ENCODE results near the gene ATOSB. TPM values are rescaled to one million over a fixed set of nuclear protein-coding genes. Genes with fewer than 3 reads are reported as not detected.
"Not testable (repeated sequence)": the region's sequence is repeated elsewhere in the genome, so short reads cannot be mapped to it uniquely, and the experiment has no call there.

The ATOSB gene
- total RNA-seq, 3 donors from 2014 or later (not counting 1 experiment from before 2014, with no cell fraction given) = 21.0 to 28.3 (median 23.9) TPM

DNA sequence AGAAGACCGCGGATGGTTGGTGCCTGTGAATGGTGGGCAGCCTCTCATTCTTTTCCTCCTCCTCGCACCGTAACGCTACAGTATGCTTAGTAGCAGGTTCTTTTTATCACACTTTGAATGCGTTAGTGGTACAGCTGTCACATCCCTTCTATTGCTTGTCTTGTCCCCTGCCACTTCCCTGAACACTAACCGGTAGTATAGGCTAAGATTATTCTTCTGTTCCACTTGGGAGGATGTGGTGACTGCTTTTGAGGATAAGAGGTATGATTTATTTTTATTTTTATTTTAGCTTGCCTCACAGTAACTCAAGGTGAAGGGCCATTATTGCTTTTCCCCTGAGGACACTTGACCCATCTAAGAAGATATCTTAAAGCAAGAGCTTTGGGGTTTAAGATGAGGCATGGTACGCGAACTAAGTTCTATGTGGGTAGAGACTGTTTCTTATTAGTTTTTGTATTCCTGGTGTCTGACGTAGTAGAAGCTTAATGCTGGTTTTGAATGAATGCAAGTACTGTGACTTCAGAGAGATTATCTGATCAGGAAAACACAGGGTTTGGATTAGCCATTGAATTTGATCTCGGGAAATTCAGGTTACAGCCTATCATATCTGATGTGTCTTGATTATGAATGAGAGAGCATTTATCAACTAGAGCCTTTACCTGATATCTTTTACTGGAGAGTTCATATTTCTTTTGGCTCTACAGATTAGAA, 47.1 kb upstream of the ATOSB start:
- H3K4me1 Mint-ChIP-seq = peaks cover 9 to 14% of the 10 kb centered on the region in 2 donors
- Histone ChIP-seq H3K4me3 (ENCODE audit: low read length) (peak overlapping the region; percentile 73), H3K36me3 (ENCODE audit: control insufficient read depth, insufficient read depth, low read length) (no peaks in the 10 kb centered on the region), H3K9me3 (ENCODE audit: control insufficient read depth, insufficient read depth, low read length) (no peaks in the 10 kb centered on the region), H3K27ac (ENCODE audit: low read length) (no peak overlapping the region), H3K27me3 (ENCODE audit: control insufficient read depth, insufficient read depth, low read length) (no peaks in the 10 kb centered on the region), H3K4me1 (ENCODE audit: control insufficient read depth, insufficient read depth, low read length) (peaks cover 6% of the 10 kb centered on the region)
- peak overlapping the region in 1 of 2 donors; percentile 77 for H3K27ac Mint-ChIP-seq
- WGBS (ENCODE audit: insufficient coverage) = 37% methylated on average over 10 of the region's 11 CpGs
- TF ChIP-seq, protein P1, sequence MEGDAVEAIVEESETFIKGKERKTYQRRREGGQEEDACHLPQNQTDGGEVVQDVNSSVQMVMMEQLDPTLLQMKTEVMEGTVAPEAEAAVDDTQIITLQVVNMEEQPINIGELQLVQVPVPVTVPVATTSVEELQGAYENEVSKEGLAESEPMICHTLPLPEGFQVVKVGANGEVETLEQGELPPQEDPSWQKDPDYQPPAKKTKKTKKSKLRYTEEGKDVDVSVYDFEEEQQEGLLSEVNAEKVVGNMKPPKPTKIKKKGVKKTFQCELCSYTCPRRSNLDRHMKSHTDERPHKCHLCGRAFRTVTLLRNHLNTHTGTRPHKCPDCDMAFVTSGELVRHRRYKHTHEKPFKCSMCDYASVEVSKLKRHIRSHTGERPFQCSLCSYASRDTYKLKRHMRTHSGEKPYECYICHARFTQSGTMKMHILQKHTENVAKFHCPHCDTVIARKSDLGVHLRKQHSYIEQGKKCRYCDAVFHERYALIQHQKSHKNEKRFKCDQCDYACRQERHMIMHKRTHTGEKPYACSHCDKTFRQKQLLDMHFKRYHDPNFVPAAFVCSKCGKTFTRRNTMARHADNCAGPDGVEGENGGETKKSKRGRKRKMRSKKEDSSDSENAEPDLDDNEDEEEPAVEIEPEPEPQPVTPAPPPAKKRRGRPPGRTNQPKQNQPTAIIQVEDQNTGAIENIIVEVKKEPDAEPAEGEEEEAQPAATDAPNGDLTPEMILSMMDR (IDR thresholded peaks at IDR 0.05) = no peak
- DNase-seq (peak in 1 of 2 donors; percentile 36), ATAC-seq (peak; percentile 67 to 82 (median 77))
- H3K9me3 Mint-ChIP-seq = no peaks in the 10 kb centered on the region
- H3K36me3 Mint-ChIP-seq = no peaks in the 10 kb centered on the region
- peaks cover 7 to 20% of the 10 kb centered on the region in 2 donors for H3K27me3 Mint-ChIP-seq (ENCODE audit: low read depth in 2 of 2)
- intact Hi-C loops (cut with micrococcal nuclease) = loop anchor here (5.0 kb wide), 1 partner anchor 45 kb away; the partner anchor contains the start of gene ATOSB
- peak overlapping the region; percentile 92 for H3K4me3 Mint-ChIP-seq

DNA sequence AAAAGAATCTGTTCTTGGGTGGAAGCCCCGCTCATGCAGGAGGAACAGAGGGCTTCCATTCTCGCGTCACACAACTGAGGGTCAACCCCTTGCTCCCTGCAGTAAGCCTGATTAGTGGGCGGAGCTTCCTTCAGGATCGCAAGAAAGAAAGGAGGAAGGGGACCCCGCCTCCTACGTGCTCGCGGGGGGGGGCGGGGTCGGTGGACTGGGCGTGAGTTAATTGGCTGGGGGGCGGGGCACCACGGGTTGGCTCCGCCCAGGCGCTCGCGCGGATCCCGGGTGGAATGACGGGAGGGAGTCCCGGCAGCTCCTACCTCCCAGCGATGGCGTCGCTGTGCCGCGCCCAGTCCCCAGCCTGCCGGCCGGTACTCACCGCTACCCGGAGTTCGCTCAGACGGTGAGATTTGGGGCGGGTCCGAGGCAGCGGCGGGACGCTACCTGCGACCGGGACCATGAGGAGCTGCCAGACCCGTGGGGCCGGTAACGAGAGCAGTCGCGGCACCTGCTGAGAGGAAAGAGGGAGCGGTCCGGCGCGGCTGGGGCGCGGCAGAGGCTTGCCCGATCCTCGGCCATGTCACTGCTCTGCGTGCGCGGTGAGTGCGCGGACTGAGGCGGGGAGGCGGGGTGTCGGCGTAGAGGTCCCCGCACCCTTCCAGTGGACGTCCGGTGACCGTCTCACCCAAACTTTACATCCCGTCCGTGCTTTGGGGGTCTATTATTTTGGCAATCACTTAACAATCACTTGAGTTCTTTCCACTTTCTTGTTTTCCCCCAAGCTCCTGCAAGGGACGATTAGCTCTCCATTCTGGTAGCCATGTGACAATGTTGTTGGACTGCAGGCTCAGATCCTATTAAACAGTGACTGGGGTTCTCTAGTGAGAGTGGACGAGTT, 46.3 kb upstream of the ATOSB start, which contains the start of gene UNC13B:
UNC13B (plus strand) TSS at position 297 of the 892 bp plus-strand sequence; CDS start at position 572, 275 bp downstream.
- Mint-ChIP-seq H3K36me3 (no peaks in the 10 kb centered on the region), H3K27me3 (ENCODE audit: low read depth in 2 of 2) (peaks cover 7 to 20% of the 10 kb centered on the region in 2 donors)

DNA sequence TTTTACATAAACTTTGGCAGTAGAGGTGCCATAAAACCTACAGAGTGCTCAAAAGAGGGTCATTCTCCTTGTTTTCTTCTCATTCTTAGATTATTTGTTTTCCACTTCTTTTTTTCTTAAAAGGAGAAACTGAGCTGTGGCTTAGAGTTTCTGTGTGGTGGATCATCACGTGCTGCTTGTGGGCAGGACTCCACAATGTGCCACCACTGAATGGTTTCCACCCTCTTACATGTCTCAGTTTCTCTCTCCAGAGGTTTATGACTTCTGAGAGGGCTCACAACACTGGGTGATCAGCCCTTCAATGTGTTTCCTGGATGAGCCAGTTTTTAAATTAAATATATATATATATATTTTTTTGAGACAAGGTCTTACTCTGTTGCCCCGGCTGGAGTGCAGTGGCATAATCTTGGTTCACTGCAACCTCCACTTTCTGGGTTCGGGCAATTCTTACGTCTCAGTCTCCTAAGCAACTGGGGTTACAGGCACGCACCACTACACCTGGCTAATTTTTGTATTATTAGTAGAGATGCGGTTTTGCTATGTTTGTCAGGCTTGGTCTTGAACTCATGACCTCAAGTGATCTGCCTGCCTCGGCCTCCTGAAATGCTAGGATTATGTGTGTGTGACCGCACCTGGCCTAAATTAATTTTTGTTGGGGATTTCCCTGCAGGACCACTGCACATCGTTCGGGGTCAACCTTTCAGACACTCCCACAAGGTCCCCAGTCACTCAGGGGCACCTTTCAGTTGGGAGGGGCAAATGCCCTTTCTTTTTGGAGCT, 43.0 kb upstream of the ATOSB start:
- no peak overlapping the region for H3K4me3 Mint-ChIP-seq
- H3K4me3 ChIP-seq (ENCODE audit: low read length) = no peak overlapping the region
- peaks cover 6% of the 10 kb centered on the region for H3K4me1 ChIP-seq (ENCODE audit: control insufficient read depth, insufficient read depth, low read length)
- H3K27ac Mint-ChIP-seq = no peak overlapping the region
- H3K9me3 Mint-ChIP-seq = no peaks in the 10 kb centered on the region
- 83% methylated on average over 8 of the region's 10 CpGs for WGBS (ENCODE audit: insufficient coverage)
- TF ChIP-seq, protein P1 (IDR thresholded peaks at IDR 0.05) = no peak
- ATAC-seq (no peak), DNase-seq (no peak)
- H3K9me3 ChIP-seq (ENCODE audit: control insufficient read depth, insufficient read depth, low read length) = no peaks in the 10 kb centered on the region
- intact Hi-C loops (cut with micrococcal nuclease) = no loop called here
- no peaks in the 10 kb centered on the region for H3K36me3 ChIP-seq (ENCODE audit: control insufficient read depth, insufficient read depth, low read length)
- H3K27me3 Mint-ChIP-seq (ENCODE audit: low read depth in 2 of 2) = peaks cover 0 to 12% of the 10 kb centered on the region in 2 donors
- no peak overlapping the region for H3K27ac ChIP-seq (ENCODE audit: low read length)
- peaks cover 9 to 14% of the 10 kb centered on the region in 2 donors for H3K4me1 Mint-ChIP-seq
- H3K27me3 ChIP-seq (ENCODE audit: control insufficient read depth, insufficient read depth, low read length) = no peaks in the 10 kb centered on the region
- H3K36me3 Mint-ChIP-seq = no peaks in the 10 kb centered on the region

More for the DNA sequence above, 46.3 kb upstream of the ATOSB start, which contains the start of gene UNC13B:
- H3K27me3 ChIP-seq (ENCODE audit: control insufficient read depth, insufficient read depth, low read length) = no peaks in the 10 kb centered on the region
- no peaks in the 10 kb centered on the region for H3K36me3 ChIP-seq (ENCODE audit: control insufficient read depth, insufficient read depth, low read length)
- peak within 1 kb of the TSS in 1 of 2 donors; percentile 77 for H3K27ac Mint-ChIP-seq
- H3K27ac ChIP-seq (ENCODE audit: low read length) = no peak within 1 kb of the TSS
- H3K4me1 ChIP-seq (ENCODE audit: control insufficient read depth, insufficient read depth, low read length) = peaks cover 6% of the 10 kb centered on the region
- H3K9me3 ChIP-seq (ENCODE audit: control insufficient read depth, insufficient read depth, low read length) = no peaks in the 10 kb centered on the region
- intact Hi-C loops (cut with micrococcal nuclease) = loop anchor here (5.0 kb wide), 1 partner anchor 45 kb away; the partner anchor contains the start of gene ATOSB
- ATAC-seq (peak; percentile 81 to 86 (median 83)), DNase-seq (peak; percentile 58 to 83)
- TF ChIP-seq, protein P1 (IDR thresholded peaks at IDR 0.05) = no peak
- H3K4me1 Mint-ChIP-seq = peaks cover 9 to 14% of the 10 kb centered on the region in 2 donors
- H3K9me3 Mint-ChIP-seq = no peaks in the 10 kb centered on the region
- peak within 1 kb of the TSS; percentile 92 for H3K4me3 Mint-ChIP-seq
- WGBS (ENCODE audit: insufficient coverage) = under 1% methylated on average over 70 of the region's 70 CpGs
- peak within 1 kb of the TSS; percentile 73 for H3K4me3 ChIP-seq (ENCODE audit: low read length)

DNA sequence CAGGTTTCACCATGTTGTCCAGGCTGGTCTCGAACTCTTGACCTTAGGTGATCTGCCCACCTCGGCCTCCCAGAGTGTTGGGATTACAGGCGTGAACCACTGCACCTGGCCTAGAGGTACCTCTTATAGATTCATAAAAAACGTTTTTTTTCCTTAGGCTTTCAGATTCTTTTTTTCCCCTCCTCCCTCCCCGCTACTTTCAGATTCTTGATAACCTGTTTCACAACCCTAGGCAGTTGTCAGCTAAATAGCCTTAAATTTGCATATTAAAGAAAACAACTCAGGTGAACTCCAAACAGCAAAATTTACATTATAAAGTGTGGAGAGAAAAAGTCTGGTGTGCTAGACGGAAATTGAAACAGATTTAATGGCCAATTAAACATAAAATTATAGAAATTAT, 42.2 kb upstream of the ATOSB start:
- DNase-seq = not testable (repeated sequence)
- WGBS (ENCODE audit: insufficient coverage) = 79% methylated on average over 5 of the region's 6 CpGs

More for the DNA sequence above, 42.2 kb upstream of the ATOSB start:
- intact Hi-C loops (cut with micrococcal nuclease); H3K4me3 ChIP-seq (ENCODE audit: low read length); H3K27me3 Mint-ChIP-seq (ENCODE audit: low read depth in 2 of 2); H3K4me1 ChIP-seq (ENCODE audit: control insufficient read depth, insufficient read depth, low read length); ATAC-seq; H3K36me3 Mint-ChIP-seq; H3K27ac ChIP-seq (ENCODE audit: low read length); H3K27ac Mint-ChIP-seq; H3K9me3 Mint-ChIP-seq; H3K9me3 ChIP-seq (ENCODE audit: control insufficient read depth, insufficient read depth, low read length); H3K4me3 Mint-ChIP-seq; H3K36me3 ChIP-seq (ENCODE audit: control insufficient read depth, insufficient read depth, low read length); H3K27me3 ChIP-seq (ENCODE audit: control insufficient read depth, insufficient read depth, low read length): not testable (repeated sequence)
- H3K4me1 Mint-ChIP-seq = peaks cover 7 to 13% of the 10 kb centered on the region in 2 donors
